ENCODE measurements around the gene ABCA7.

ABCA7 gene

GRCh38 chr19:1093330-1093729, 53.4 kb downstream of the ABCA7 start:
- Histone ChIP-seq H3K4me3 (no peak overlapping the region), H3K4me1 (peaks cover 0 to 36% (median 27%) of the 10 kb centered on the region in 4 donors), H3K27ac (no peak overlapping the region)

GRCh38 chr19:1093811-1094553, 54.1 kb downstream of the ABCA7 start:
- intact Hi-C loops (cut with DNase I; ENCODE audit: low total_unique reads): loop anchor here (5.0 kb wide), 1 partner anchor 52 kb away; the partner anchor contains the start of gene ABCA7
- H3K4me3 ChIP-seq: peak overlapping the region; percentile 78 to 83

More at GRCh38 chr19:1093330-1093729, 53.4 kb downstream of the ABCA7 start:
- intact Hi-C loops (cut with DNase I; ENCODE audit: low total_unique reads): loop anchor here (5.0 kb wide), 1 partner anchor 51 kb away; the partner anchor contains the start of gene ABCA7
- no peaks in the 10 kb centered on the region for H3K27me3 ChIP-seq
- no peak for DNase-seq
- peaks cover 38 to 54% (median 39%) of the 10 kb centered on the region in 3 donors for H3K36me3 ChIP-seq
- TF ChIP-seq, protein P1, sequence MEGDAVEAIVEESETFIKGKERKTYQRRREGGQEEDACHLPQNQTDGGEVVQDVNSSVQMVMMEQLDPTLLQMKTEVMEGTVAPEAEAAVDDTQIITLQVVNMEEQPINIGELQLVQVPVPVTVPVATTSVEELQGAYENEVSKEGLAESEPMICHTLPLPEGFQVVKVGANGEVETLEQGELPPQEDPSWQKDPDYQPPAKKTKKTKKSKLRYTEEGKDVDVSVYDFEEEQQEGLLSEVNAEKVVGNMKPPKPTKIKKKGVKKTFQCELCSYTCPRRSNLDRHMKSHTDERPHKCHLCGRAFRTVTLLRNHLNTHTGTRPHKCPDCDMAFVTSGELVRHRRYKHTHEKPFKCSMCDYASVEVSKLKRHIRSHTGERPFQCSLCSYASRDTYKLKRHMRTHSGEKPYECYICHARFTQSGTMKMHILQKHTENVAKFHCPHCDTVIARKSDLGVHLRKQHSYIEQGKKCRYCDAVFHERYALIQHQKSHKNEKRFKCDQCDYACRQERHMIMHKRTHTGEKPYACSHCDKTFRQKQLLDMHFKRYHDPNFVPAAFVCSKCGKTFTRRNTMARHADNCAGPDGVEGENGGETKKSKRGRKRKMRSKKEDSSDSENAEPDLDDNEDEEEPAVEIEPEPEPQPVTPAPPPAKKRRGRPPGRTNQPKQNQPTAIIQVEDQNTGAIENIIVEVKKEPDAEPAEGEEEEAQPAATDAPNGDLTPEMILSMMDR (IDR thresholded peaks at IDR 0.05): no peak
- H3K9me3 ChIP-seq: no peaks in the 10 kb centered on the region

GRCh38 chr19:1094655-1094977, 54.7 kb downstream of the ABCA7 start:
- Histone ChIP-seq H3K4me1 (peaks cover 0 to 48% (median 38%) of the 10 kb centered on the region in 4 donors), H3K36me3 (peaks cover 25 to 41% (median 28%) of the 10 kb centered on the region in 3 donors), H3K27me3 (no peaks in the 10 kb centered on the region), H3K9me3 (peaks cover 0 to 1% (median 0%) of the 10 kb centered on the region in 3 donors), H3K27ac (peak overlapping the region; percentile 78 to 79), H3K4me3 (peak overlapping the region; percentile 78 to 83)
- no peak for DNase-seq
- intact Hi-C loops (cut with DNase I; ENCODE audit: low total_unique reads): loop anchor here (5.0 kb wide), 1 partner anchor 52 kb away; the partner anchor contains the start of gene ABCA7
- TF ChIP-seq, protein P1 (IDR thresholded peaks at IDR 0.05): no peak

More at GRCh38 chr19:1093811-1094553, 54.1 kb downstream of the ABCA7 start:
- no peak for DNase-seq
- Histone ChIP-seq H3K36me3 (peaks cover 32 to 47% (median 34%) of the 10 kb centered on the region in 3 donors), H3K27me3 (no peaks in the 10 kb centered on the region), H3K9me3 (no peaks in the 10 kb centered on the region), H3K27ac (peak overlapping the region in 1 of 2 donors; percentile 78), H3K4me1 (peaks cover 0 to 42% (median 32%) of the 10 kb centered on the region in 4 donors)
- TF ChIP-seq, protein P1 (IDR thresholded peaks at IDR 0.05): no peak

- TF ChIP-seq, protein P1 (IDR thresholded peaks at IDR 0.05): no peak
- Histone ChIP-seq H3K4me3 (peak within 1 kb of the TSS; percentile 78 to 83), H3K36me3 (peaks cover 20 to 36% (median 27%) of the 10 kb centered on the region in 3 donors), H3K9me3 (peaks cover 0 to 6% (median 0%) of the 10 kb centered on the region in 3 donors), H3K27ac (peak within 1 kb of the TSS; percentile 78 to 79), H3K27me3 (no peaks in the 10 kb centered on the region), H3K4me1 (peaks cover 0 to 51% (median 42%) of the 10 kb centered on the region in 4 donors)
- intact Hi-C loops (cut with DNase I; ENCODE audit: low total_unique reads): loop anchor here (5.0 kb wide), 1 partner anchor 53 kb away; the partner anchor contains the start of gene ABCA7
- peak; percentile 99 for DNase-seq
These were observed 55.2 kb downstream of the ABCA7 start, which contains the start of gene POLR2E for GRCh38 chr19:1094978-1095701. Gene POLR2E (minus strand): TSS chr19:1095375. CDS start chr19:1095315, 60 bp downstream.

DNA sequence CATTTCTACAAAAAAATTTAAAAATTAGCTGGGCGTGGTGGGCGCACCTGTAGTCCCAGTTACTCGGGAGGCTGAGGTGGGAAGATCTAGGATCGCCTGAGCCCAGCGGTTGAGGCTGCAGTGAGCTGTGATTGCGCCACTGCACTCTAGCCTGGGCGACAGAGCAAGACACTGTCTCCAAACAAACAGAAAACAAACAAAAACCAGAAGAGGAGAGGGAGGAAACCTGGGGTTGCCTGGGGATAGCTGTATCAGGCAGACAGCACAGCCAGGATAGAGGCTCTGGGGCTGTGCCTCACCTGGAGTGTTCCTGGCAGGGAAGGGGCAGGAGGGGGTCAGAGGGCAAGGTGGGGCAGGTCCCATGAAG, 57.9 kb downstream of the ABCA7 start:
- peaks cover 0 to 7% (median 0%) of the 10 kb centered on the region in 3 donors for H3K9me3 ChIP-seq
- TF ChIP-seq, protein P1 (IDR thresholded peaks at IDR 0.05): no peak
- H3K4me3 ChIP-seq: no peak overlapping the region
- H3K4me1 ChIP-seq: peaks cover 0 to 72% (median 64%) of the 10 kb centered on the region in 4 donors
- peak overlapping the region in 1 of 2 donors; percentile 100 for H3K27ac ChIP-seq
- peaks cover 0 to 10% (median 10%) of the 10 kb centered on the region in 3 donors for H3K36me3 ChIP-seq
- H3K27me3 ChIP-seq: no peaks in the 10 kb centered on the region
- no peak for DNase-seq
- intact Hi-C loops (cut with DNase I; ENCODE audit: low total_unique reads): no loop called here

Measured in tibial artery (tissue), 4 donors.